ENCODE results near the gene NKX6-2.

- TF ChIP-seq, protein P1, sequence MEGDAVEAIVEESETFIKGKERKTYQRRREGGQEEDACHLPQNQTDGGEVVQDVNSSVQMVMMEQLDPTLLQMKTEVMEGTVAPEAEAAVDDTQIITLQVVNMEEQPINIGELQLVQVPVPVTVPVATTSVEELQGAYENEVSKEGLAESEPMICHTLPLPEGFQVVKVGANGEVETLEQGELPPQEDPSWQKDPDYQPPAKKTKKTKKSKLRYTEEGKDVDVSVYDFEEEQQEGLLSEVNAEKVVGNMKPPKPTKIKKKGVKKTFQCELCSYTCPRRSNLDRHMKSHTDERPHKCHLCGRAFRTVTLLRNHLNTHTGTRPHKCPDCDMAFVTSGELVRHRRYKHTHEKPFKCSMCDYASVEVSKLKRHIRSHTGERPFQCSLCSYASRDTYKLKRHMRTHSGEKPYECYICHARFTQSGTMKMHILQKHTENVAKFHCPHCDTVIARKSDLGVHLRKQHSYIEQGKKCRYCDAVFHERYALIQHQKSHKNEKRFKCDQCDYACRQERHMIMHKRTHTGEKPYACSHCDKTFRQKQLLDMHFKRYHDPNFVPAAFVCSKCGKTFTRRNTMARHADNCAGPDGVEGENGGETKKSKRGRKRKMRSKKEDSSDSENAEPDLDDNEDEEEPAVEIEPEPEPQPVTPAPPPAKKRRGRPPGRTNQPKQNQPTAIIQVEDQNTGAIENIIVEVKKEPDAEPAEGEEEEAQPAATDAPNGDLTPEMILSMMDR (IDR thresholded peaks at IDR 0.05; ENCODE audit: insufficient read depth, low read depth, low read length), result no peak
- TF ChIP-seq EZH2 (IDR thresholded peaks at IDR 0.05; ENCODE audit: insufficient read depth, low read length), result no peak
Measured at GRCh38 chr10:132752961-132753360, 33.0 kb downstream of the NKX6-2 start.
